RWPE1 (cell line): Measurements from ENCODE around the gene HOXC11.

Source experiments
- CTCF ChIA-PET: fragments of 350-600 bp; sonication (Branson Sonifier 250); formaldehyde crosslinking; extraction: SDS; loops from one replicate; lab custom pipeline; 2021; lab: Yijun Ruan, JAX
- POLR2A ChIA-PET: fragments of 400-600 bp; formaldehyde crosslinking; extraction: SDS; loops from one replicate; lab custom pipeline; 2020; ENCODE audit warnings: antibody characterized with exemption; ENCODE audit not compliant: low non-redundant PET; lab: Yijun Ruan, JAX
- DNase-seq: peaks from one replicate; pipeline ENCODE4 v3.0.0; 2012; ENCODE audit warnings: low spot score
- H3K27ac ChIP-seq: fragments of 450-650 bp; 2 replicates; pipeline ENCODE4 v1.5.1; 2017
- CTCF ChIP-seq: fragments of 450-650 bp; conservative IDR thresholded peaks from 2 replicates; pipeline ENCODE4 v1.5.1; 2017; ENCODE audit warnings: low read depth, mild to moderate bottlenecking

Gene HOXC11

GRCh38 chr12:53948650-53949593 lies 24.0 kb upstream of the HOXC11 start:
- ChIA-PET POLR2A (no interaction called here), CTCF (no interaction called here)
- TF ChIP-seq CTCF: no peak
- no peak for DNase-seq
- no peak overlapping the region for H3K27ac ChIP-seq

DNA sequence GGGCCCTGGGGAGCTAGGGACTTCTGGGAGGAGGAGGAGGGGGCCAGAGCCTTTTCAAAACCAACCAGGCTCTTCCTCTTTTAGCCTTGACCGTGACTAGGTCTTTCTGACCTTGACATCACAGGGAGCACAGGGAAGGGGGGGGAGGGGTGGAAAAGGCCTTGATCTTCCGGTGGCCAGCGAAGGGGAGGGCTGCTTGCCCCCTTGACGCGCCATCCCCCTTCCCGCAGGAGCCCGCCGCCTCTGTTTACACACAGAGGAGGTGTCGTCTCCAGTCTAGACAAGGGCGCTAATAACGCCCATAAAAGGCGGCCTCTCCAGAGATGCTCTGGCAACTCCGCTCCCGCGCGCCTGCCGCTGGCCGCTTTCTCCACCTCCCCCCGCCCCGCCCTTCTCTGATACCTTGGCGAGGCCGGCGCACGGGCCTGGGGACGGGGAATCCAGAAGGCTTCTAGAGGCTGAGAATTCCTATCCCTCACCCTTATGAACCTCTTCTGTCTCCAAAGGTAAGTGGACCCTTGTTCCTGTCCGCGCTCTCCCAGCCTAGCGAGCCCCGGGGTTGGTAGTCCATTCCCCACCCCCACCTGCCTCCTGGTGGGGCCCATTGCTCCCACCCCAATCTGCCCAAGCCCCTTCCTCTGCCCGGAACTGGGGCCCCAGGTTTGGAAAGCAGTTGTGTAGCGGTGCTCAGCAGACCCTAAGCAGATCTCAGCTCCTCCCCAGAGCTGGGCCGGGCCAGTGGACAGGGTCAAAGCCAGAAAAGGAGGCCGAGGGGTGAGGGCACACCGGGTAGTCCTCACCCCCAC lies 23.1 kb upstream of the HOXC11 start:
- POLR2A ChIA-PET: no interaction called here
- H3K27ac ChIP-seq: no peak overlapping the region
- CTCF ChIA-PET: interaction anchor here (0.6 to 1.6 kb wide), 8 partner anchors 13 to 477 kb away, joined by 3 to 13 read pairs (median 4); no protein-coding TSS in a partner anchor
- TF ChIP-seq CTCF: no peak
- no peak for DNase-seq

DNA sequence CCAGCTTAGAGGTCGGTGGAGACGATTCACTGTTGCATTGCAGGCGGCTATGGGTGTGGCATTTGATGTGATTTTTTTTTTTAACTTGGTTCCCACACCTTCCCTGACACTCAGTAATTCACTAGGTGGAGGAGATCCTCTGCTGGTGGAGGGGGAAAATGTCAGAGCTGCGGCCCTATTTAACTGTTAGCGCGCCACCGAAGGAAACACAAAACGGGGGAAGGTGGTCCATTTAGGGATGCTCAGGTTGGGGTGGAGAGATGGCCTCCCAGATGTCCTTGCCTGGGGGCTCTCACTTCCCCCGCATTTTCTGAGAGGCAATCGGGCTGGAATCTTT lies 22.5 kb upstream of the HOXC11 start:
- ChIA-PET POLR2A (no interaction called here), CTCF (interaction anchor here (0.6 to 1.6 kb wide), 10 partner anchors 13 to 502 kb away, joined by 3 to 13 read pairs (median 4); no protein-coding TSS in a partner anchor)
- TF ChIP-seq CTCF: no peak
- H3K27ac ChIP-seq: no peak overlapping the region
- peak; percentile 65 for DNase-seq

DNA sequence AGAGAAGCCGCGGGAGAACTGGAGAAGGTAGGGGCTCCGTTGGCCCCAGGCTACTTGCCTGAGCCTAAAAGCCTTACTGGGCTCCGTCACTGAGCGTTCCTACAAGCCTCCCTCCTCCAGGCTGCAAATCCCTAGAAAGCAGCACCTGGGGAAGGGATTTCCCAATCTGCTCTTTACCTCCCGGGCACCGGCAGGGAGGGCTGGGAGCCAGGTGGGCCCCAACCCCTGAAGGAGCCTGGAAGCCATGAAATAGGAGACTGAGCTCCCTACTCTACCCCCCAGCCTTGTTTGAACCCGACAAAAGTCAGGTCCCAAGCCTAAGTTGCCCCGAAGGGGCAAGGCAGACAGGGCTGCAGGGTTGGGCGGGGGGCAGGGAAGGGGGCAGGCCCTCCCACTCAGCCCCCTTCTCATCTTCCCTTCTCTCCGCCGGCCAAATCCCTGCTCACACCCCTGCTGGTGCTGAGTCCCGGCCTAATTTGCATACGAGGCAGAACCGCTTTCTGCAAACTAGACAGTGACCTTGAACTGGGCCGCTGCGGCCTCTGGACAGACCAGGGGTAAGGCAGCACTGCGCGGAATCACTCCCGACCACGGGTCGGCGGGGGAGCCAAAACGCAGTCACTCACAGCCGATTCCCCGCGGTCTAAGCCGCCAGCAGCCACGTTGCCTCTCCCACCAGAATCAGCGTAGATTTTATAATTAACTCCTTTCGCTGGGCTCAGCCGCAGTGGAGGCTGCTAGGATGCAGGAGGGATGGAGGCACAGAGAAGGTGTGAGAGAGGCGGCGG lies 21.9 kb upstream of the HOXC11 start:
- no peak for DNase-seq
- POLR2A ChIA-PET: no interaction called here
- no peak overlapping the region for H3K27ac ChIP-seq
- CTCF ChIA-PET: interaction anchor here (0.6 to 1.7 kb wide), 10 partner anchors 71 to 502 kb away, joined by 3 to 13 read pairs (median 4); no protein-coding TSS in a partner anchor
- no peak for TF ChIP-seq CTCF

GRCh38 chr12:53951577-53952334 lies 21.2 kb upstream of the HOXC11 start:
- no peak for TF ChIP-seq CTCF
- POLR2A ChIA-PET: no interaction called here
- DNase-seq: no peak
- H3K27ac ChIP-seq: no peak overlapping the region
- CTCF ChIA-PET: interaction anchor here (0.6 to 1.7 kb wide), 5 partner anchors 57 to 250 kb away, joined by 3 to 5 read pairs (median 3); no protein-coding TSS in a partner anchor
